ENCODE results near the gene DRC1.

The DRC1 gene

DNA sequence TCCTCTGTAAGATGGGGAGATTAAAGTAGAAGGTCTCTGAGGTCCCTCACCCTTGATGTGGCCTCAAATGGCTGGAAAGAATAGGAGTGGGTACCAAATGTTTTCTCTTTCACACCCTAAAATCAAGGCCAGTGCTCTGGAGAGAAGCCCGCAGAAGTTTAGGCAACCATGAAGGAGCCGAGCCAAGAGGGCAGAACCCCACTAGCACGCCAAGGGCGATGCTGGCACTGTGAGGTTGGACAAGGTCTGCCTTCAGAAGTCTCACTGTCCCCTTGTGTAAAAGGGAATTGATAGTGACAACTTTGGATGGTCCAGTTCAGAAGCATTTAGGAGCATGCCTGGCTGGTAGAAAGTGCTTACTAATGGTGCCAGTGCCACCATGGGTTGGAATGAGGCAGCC, 92.5 kb downstream of the DRC1 start:
- no peak overlapping the region for H3K9ac ChIP-seq
- H3K4me1 ChIP-seq: peaks cover 12% of the 10 kb centered on the region
- no peaks in the 10 kb centered on the region for H3K36me3 ChIP-seq (ENCODE audit: control insufficient read depth, insufficient read depth, low read length)
- H3K27me3 ChIP-seq (ENCODE audit: control insufficient read depth, insufficient read depth, low read length): no peaks in the 10 kb centered on the region
- H3K9me3 ChIP-seq (ENCODE audit: control insufficient read depth, low read length): no peaks in the 10 kb centered on the region
- no peak overlapping the region for H3K27ac ChIP-seq
- H2AFZ ChIP-seq: no peak overlapping the region
- H3K4me2 ChIP-seq (ENCODE audit: low read length): no peak overlapping the region
- H3K4me3 ChIP-seq (ENCODE audit: low read depth, low read length): no peak overlapping the region
- TF ChIP-seq, protein P1, sequence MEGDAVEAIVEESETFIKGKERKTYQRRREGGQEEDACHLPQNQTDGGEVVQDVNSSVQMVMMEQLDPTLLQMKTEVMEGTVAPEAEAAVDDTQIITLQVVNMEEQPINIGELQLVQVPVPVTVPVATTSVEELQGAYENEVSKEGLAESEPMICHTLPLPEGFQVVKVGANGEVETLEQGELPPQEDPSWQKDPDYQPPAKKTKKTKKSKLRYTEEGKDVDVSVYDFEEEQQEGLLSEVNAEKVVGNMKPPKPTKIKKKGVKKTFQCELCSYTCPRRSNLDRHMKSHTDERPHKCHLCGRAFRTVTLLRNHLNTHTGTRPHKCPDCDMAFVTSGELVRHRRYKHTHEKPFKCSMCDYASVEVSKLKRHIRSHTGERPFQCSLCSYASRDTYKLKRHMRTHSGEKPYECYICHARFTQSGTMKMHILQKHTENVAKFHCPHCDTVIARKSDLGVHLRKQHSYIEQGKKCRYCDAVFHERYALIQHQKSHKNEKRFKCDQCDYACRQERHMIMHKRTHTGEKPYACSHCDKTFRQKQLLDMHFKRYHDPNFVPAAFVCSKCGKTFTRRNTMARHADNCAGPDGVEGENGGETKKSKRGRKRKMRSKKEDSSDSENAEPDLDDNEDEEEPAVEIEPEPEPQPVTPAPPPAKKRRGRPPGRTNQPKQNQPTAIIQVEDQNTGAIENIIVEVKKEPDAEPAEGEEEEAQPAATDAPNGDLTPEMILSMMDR (IDR thresholded peaks at IDR 0.05): no peak
- H3K79me2 ChIP-seq: no peaks in the 10 kb centered on the region

DNA sequence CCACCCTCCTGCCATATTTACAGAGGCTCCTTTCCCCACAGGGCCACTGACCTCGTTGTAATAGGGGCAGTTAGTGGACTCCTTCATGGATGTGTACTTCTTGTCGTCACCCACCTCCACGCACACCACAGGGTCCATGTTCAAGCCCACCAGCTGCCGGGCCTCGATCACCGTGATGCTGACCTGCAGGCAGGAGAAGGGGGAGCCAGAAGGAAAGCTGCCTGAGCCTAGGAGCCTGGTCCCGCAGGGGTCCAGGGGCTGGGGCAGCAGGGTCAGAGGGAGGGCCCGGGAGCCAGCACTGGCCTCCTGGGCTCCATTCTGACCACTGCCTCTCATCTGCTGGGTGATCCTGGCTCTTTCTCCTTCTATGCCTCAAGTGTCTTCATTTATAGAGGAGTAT, 93.2 kb downstream of the DRC1 start:
- Histone ChIP-seq H3K4me2 (ENCODE audit: low read length) (no peak overlapping the region), H3K9ac (no peak overlapping the region), H3K4me1 (peaks cover 12% of the 10 kb centered on the region), H3K27me3 (ENCODE audit: control insufficient read depth, insufficient read depth, low read length) (no peaks in the 10 kb centered on the region), H3K79me2 (no peaks in the 10 kb centered on the region), H2AFZ (no peak overlapping the region), H3K9me3 (ENCODE audit: control insufficient read depth, low read length) (no peaks in the 10 kb centered on the region), H3K27ac (no peak overlapping the region), H3K4me3 (ENCODE audit: low read depth, low read length) (no peak overlapping the region), H3K36me3 (ENCODE audit: control insufficient read depth, insufficient read depth, low read length) (no peaks in the 10 kb centered on the region)
- TF ChIP-seq, protein P1 (IDR thresholded peaks at IDR 0.05): no peak

DNA sequence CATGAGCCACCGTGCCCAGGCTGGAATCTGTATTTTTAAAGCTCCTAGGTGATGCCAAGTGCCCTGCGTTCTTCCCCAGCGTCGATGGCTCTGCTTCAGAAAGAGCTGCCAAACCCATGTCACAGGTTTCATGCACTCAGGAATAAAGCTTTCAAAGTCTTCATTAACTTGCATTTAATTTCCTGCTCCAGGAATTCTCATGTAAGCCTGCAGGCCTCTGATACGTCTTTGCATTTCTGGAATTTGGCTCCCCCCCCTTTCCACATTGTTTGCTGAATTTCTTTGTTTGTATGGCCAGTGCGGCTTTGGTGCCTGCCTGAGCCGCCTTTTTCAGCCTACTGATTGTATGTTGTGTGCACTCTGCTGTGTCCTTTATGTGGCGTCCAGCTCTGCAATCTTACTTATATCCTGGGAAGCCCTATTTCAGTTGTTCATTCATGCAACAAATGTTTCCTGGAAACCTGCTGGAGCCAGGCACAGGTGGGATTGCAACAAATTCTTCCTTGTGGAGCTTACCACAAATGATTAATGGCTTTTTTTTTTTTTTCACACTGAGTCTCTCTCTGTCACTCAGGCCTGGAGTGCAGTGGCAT, 94.1 kb downstream of the DRC1 start:
- peaks cover 6% of the 10 kb centered on the region for H3K4me1 ChIP-seq
- H3K79me2 ChIP-seq: no peaks in the 10 kb centered on the region
- H2AFZ ChIP-seq: no peak overlapping the region
- H3K9ac ChIP-seq: no peak overlapping the region
- no peak overlapping the region for H3K4me3 ChIP-seq (ENCODE audit: low read depth, low read length)
- no peak overlapping the region for H3K27ac ChIP-seq
- TF ChIP-seq, protein P1 (IDR thresholded peaks at IDR 0.05): no peak
- H3K36me3 ChIP-seq (ENCODE audit: control insufficient read depth, insufficient read depth, low read length): no peaks in the 10 kb centered on the region
- no peaks in the 10 kb centered on the region for H3K27me3 ChIP-seq (ENCODE audit: control insufficient read depth, insufficient read depth, low read length)
- no peak overlapping the region for H3K4me2 ChIP-seq (ENCODE audit: low read length)
- H3K9me3 ChIP-seq (ENCODE audit: control insufficient read depth, low read length): no peaks in the 10 kb centered on the region

DNA sequence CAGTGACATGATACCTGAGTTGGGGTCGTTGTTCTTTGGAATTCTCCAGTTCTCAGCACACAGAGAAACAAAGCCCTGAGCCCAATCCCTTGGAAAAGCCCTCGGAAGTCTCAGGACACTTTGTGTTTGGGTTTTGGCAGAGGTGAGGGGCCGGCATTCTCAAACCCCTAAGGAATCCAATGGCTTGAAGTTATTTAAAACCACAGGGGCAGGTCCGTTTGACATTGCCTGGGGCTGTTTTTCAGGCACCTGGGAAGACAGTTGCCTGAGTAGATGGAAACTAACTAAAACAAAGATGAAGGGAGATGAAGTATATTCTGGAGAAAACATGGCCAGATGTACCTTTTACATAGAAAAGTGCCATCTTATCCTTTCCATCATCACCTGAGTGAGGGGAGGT, 98.7 kb downstream of the DRC1 start:
- H2AFZ ChIP-seq: no peak overlapping the region
- no peak overlapping the region for H3K4me3 ChIP-seq (ENCODE audit: low read depth, low read length)
- H3K27me3 ChIP-seq (ENCODE audit: control insufficient read depth, insufficient read depth, low read length): no peaks in the 10 kb centered on the region
- no peak overlapping the region for H3K9ac ChIP-seq
- no peak overlapping the region for H3K4me2 ChIP-seq (ENCODE audit: low read length)
- H3K4me1 ChIP-seq: no peaks in the 10 kb centered on the region
- TF ChIP-seq, protein P1 (IDR thresholded peaks at IDR 0.05): no peak
- no peaks in the 10 kb centered on the region for H3K9me3 ChIP-seq (ENCODE audit: control insufficient read depth, low read length)
- no peaks in the 10 kb centered on the region for H3K36me3 ChIP-seq (ENCODE audit: control insufficient read depth, insufficient read depth, low read length)
- H3K27ac ChIP-seq: no peak overlapping the region
- H3K79me2 ChIP-seq: no peaks in the 10 kb centered on the region

DNA sequence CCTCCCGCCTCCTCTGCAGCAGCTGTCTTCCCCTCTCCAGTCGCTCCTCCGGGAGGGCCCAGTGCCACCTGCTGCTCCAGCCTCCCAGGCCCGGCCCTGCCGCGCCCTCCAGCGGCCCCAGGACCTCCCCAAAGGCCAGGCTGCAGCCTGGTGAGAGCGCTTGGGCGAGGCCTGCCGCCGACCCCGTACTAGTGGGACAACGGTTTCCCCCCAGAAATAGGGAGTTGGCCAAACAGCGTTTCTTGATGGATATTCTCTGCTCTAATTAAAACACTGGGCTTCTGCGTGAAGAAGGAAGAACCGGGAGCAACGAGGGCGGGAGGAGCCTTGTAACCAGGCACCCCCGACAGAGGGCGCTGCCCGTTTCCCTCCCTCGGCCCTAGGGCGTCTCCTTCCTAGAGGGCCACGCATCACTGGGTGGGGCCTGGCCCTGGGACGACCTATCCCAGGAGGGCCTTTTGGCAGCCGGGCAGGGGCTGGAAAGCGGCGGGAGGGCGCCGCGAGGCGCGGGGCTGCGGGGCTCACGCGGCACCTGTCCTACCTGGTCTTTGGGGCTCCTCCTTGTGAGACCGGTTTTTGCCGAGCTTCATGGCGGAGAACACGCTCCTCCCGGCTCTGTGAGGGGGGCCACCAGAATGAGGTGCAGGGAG, 101.6 kb downstream of the DRC1 start:
- no peaks in the 10 kb centered on the region for H3K79me2 ChIP-seq
- TF ChIP-seq, protein P1 (IDR thresholded peaks at IDR 0.05): peak; percentile 93
- H3K9me3 ChIP-seq (ENCODE audit: control insufficient read depth, low read length): no peaks in the 10 kb centered on the region
- no peak overlapping the region for H3K9ac ChIP-seq
- no peaks in the 10 kb centered on the region for H3K36me3 ChIP-seq (ENCODE audit: control insufficient read depth, insufficient read depth, low read length)
- peak overlapping the region; percentile 37 for H3K4me3 ChIP-seq (ENCODE audit: low read depth, low read length)
- no peaks in the 10 kb centered on the region for H3K27me3 ChIP-seq (ENCODE audit: control insufficient read depth, insufficient read depth, low read length)
- H3K4me1 ChIP-seq: no peaks in the 10 kb centered on the region
- H3K27ac ChIP-seq: no peak overlapping the region
- H3K4me2 ChIP-seq (ENCODE audit: low read length): peak overlapping the region; percentile 89
- peak overlapping the region; percentile 97 for H2AFZ ChIP-seq

Data from parathyroid adenoma (tissue), 2 donors.